Cardiac muscle cell (in vitro differentiated cells and primary cell): ENCODE data around the gene UGT1A9. TPM values are rescaled to one million over a fixed set of nuclear protein-coding genes. Genes with fewer than 3 reads are reported as not detected.

ENCODE experiments used
- DNase-seq, 2 donors: peaks; one replicate each; pipeline versions ENCODE4 v3.0.0 to v3.0.0-alpha.2; 2010 to 2017; ENCODE audit warnings: low read depth in 1 of 2, low spot score in 1 of 2
- H3K27ac ChIP-seq: fragments of 200-600 bp; sonication (generic); 2 replicates; pipeline ENCODE4 v1.5.1; 2016
- H3K27me3 ChIP-seq: fragments of 200-600 bp; sonication (generic); 2 replicates; pipeline ENCODE4 v1.6.0; 2016; ENCODE audit warnings: control low read depth
- H3K36me3 ChIP-seq: fragments of 200-600 bp; sonication (generic); 2 replicates; pipeline ENCODE4 v1.5.1; 2016; ENCODE audit warnings: control low read depth
- H3K4me1 ChIP-seq: fragments of 200-600 bp; sonication (generic); 2 replicates; pipeline ENCODE4 v1.8.1; 2017; ENCODE audit warnings: low read depth, mild to moderate bottlenecking, mixed run types
- H3K4me3 ChIP-seq: fragments of 200-600 bp; sonication (generic); 2 replicates; pipeline ENCODE4 v1.5.1; 2016; ENCODE audit warnings: mild to moderate bottlenecking
- H3K9me3 ChIP-seq: fragments of 200-600 bp; sonication (generic); 2 replicates; pipeline ENCODE4 v1.5.1; 2017; ENCODE audit warnings: low read depth, mild to moderate bottlenecking, control low read depth
- polyA plus RNA-seq: library from polyadenylated mRNA; unstranded; fragments of >200 nt; fragmentation: Nextera tagmentation; extraction: Ambion mirVana; gene quantifications from 2 replicates; pipeline ENCODE4 v1.2.1, GENCODE V29; 2016
- total RNA-seq: library from RNA; depleted of rRNA; stranded (reverse); fragments of >200 nt; gene quantifications from 2 replicates; pipeline ENCODE4 v1.2.3, GENCODE V29; 2016
- TF ChIP-seq, protein P1 (sequence below): IDR thresholded peaks from 2 replicates; pipeline ENCODE4 v1.5.1; 2012; ENCODE audit warnings: low read depth, mild to moderate bottlenecking, low read length

Gene UGT1A9
- total and polyA plus RNA-seq, 2 experiments from 2014 or later: not detected

- TF ChIP-seq, protein P1, sequence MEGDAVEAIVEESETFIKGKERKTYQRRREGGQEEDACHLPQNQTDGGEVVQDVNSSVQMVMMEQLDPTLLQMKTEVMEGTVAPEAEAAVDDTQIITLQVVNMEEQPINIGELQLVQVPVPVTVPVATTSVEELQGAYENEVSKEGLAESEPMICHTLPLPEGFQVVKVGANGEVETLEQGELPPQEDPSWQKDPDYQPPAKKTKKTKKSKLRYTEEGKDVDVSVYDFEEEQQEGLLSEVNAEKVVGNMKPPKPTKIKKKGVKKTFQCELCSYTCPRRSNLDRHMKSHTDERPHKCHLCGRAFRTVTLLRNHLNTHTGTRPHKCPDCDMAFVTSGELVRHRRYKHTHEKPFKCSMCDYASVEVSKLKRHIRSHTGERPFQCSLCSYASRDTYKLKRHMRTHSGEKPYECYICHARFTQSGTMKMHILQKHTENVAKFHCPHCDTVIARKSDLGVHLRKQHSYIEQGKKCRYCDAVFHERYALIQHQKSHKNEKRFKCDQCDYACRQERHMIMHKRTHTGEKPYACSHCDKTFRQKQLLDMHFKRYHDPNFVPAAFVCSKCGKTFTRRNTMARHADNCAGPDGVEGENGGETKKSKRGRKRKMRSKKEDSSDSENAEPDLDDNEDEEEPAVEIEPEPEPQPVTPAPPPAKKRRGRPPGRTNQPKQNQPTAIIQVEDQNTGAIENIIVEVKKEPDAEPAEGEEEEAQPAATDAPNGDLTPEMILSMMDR: no peak
- DNase-seq: no peak
- Histone ChIP-seq H3K36me3 (no peaks in the 10 kb centered on the region), H3K27ac (no peak within 1 kb of the TSS), H3K27me3 (no peaks in the 10 kb centered on the region), H3K9me3 (no peaks in the 10 kb centered on the region), H3K4me1 (no peaks in the 10 kb centered on the region), H3K4me3 (no peak within 1 kb of the TSS)
These were observed 9.9 kb downstream of the UGT1A9 start, which contains the start of gene UGT1A7 for GRCh38 chr2:233681521-233682099. Gene UGT1A7 (plus strand): TSS chr2:233681901. CDS start chr2:233681938, 37 bp downstream.

- H3K27ac ChIP-seq: no peak overlapping the region
- H3K4me3 ChIP-seq: no peak overlapping the region
- no peaks in the 10 kb centered on the region for H3K27me3 ChIP-seq
- no peaks in the 10 kb centered on the region for H3K4me1 ChIP-seq
- no peaks in the 10 kb centered on the region for H3K9me3 ChIP-seq
- no peaks in the 10 kb centered on the region for H3K36me3 ChIP-seq
- TF ChIP-seq, protein P1: no peak
- DNase-seq: no peak
These were observed 12.9 kb downstream of the UGT1A9 start for GRCh38 chr2:233684640-233685039.

DNA sequence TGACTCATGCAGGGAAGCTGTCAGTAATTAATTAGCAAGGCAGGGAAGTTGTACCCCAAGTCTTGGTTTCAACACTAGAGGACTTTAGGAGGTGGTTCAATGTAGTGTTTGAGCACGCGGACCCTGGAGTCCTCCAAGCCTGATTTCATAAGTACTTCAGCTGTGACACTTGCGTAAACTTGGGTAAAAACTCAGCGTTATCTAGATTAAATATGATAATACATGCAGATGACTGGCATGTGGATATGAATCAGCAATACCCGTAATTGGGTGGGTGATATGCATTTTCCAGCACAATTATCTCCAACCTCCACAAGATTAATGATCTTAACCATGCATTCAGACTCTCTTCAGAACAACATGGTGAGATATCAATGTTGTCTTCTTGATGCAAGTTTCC lies 15.2 kb downstream of the UGT1A9 start:
- no peaks in the 10 kb centered on the region for H3K9me3 ChIP-seq
- no peak overlapping the region for H3K27ac ChIP-seq
- TF ChIP-seq, protein P1: no peak
- no peak overlapping the region for H3K4me3 ChIP-seq
- no peaks in the 10 kb centered on the region for H3K27me3 ChIP-seq
- H3K4me1 ChIP-seq: no peaks in the 10 kb centered on the region
- no peaks in the 10 kb centered on the region for H3K36me3 ChIP-seq
- DNase-seq: peak in 1 of 2 donors; percentile 21

- Histone ChIP-seq H3K4me3 (no peak overlapping the region), H3K4me1 (no peaks in the 10 kb centered on the region), H3K9me3 (no peaks in the 10 kb centered on the region), H3K36me3 (no peaks in the 10 kb centered on the region), H3K27me3 (no peaks in the 10 kb centered on the region), H3K27ac (no peak overlapping the region)
- DNase-seq: no peak
- TF ChIP-seq, protein P1: no peak
These were observed 16.6 kb downstream of the UGT1A9 start for GRCh38 chr2:233688341-233688740.

DNA sequence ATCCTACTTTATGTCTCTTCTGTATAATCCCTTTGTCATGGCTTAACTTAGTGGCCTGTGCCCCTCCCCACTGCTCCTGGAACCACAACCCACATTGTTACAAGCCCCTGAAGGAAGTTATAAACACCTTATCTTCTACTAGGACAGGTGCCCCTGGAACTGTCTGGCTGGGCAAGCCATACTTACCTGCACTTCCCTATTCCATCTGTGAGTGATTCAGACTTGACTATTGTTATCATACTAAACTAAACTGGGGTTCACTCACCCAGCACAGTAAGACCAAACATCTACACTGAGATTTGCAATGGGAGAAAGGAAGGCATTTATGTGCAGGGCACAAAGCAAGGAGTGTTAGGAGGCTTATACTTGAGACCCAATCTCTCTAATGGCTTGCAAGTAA lies 17.3 kb downstream of the UGT1A9 start:
- H3K27ac ChIP-seq: no peak overlapping the region
- no peak for DNase-seq
- H3K9me3 ChIP-seq: no peaks in the 10 kb centered on the region
- no peaks in the 10 kb centered on the region for H3K4me1 ChIP-seq
- H3K27me3 ChIP-seq: no peaks in the 10 kb centered on the region
- H3K36me3 ChIP-seq: no peaks in the 10 kb centered on the region
- TF ChIP-seq, protein P1: no peak
- no peak overlapping the region for H3K4me3 ChIP-seq
